ENCODE results near the gene CEP131.

DNA sequence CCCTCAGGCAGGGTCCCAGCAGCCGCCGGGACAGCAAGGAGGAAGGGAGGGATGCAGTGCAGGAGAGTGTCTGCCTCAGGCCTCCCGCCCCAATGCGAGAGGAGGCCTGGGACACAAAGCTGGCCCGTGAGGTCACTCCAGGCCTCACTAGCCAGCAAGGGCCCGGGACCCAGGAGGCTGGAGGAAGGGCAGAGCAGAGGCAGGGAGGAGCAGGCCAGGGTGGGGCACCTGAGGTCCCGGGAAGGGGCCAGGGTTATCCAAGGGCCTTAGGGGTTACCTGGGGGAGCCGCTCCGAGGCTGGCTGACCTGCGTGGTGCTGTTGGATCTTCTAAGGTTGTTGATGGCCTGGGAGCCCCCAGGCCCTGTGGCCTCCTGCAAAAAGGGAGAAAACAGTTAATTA lies 14.1 kb downstream of the CEP131 start:
- TF ChIP-seq POLR2A (IDR thresholded peaks at IDR 0.05), result no peak
- TF ChIP-seq, protein P1, sequence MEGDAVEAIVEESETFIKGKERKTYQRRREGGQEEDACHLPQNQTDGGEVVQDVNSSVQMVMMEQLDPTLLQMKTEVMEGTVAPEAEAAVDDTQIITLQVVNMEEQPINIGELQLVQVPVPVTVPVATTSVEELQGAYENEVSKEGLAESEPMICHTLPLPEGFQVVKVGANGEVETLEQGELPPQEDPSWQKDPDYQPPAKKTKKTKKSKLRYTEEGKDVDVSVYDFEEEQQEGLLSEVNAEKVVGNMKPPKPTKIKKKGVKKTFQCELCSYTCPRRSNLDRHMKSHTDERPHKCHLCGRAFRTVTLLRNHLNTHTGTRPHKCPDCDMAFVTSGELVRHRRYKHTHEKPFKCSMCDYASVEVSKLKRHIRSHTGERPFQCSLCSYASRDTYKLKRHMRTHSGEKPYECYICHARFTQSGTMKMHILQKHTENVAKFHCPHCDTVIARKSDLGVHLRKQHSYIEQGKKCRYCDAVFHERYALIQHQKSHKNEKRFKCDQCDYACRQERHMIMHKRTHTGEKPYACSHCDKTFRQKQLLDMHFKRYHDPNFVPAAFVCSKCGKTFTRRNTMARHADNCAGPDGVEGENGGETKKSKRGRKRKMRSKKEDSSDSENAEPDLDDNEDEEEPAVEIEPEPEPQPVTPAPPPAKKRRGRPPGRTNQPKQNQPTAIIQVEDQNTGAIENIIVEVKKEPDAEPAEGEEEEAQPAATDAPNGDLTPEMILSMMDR (IDR thresholded peaks at IDR 0.05 in 4 of 5, conservative IDR thresholded peaks at IDR 0.05 in 1 of 5), result no peak
